WI38 (cell line): ENCODE measurements around the gene OR11A1.

Source experiments
- H3K4me3 ChIP-seq: 2 replicates; pipeline ENCODE4 v1.5.1; 2011; ENCODE audit warnings: low read depth, mild to moderate bottlenecking, control low read depth, low read length
- TF ChIP-seq, protein P1 (sequence below): IDR thresholded peaks from 2 replicates; pipeline ENCODE4 v1.5.1; 2012; ENCODE audit warnings: low read depth, mild to moderate bottlenecking, control low read depth, low read length

OR11A1 gene, protein sequence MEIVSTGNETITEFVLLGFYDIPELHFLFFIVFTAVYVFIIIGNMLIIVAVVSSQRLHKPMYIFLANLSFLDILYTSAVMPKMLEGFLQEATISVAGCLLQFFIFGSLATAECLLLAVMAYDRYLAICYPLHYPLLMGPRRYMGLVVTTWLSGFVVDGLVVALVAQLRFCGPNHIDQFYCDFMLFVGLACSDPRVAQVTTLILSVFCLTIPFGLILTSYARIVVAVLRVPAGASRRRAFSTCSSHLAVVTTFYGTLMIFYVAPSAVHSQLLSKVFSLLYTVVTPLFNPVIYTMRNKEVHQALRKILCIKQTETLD

GRCh38 chr6:29456971-29457370, at the start of gene OR11A1, which contains the start of gene OR2H1:
OR11A1 (minus strand) TSS chr6:29457071; CDS start chr6:29427641, 29,430 bp downstream.
OR2H1 (plus strand) TSS chr6:29457155; CDS start chr6:29461770, 4,615 bp downstream.
- TF ChIP-seq, protein P1, sequence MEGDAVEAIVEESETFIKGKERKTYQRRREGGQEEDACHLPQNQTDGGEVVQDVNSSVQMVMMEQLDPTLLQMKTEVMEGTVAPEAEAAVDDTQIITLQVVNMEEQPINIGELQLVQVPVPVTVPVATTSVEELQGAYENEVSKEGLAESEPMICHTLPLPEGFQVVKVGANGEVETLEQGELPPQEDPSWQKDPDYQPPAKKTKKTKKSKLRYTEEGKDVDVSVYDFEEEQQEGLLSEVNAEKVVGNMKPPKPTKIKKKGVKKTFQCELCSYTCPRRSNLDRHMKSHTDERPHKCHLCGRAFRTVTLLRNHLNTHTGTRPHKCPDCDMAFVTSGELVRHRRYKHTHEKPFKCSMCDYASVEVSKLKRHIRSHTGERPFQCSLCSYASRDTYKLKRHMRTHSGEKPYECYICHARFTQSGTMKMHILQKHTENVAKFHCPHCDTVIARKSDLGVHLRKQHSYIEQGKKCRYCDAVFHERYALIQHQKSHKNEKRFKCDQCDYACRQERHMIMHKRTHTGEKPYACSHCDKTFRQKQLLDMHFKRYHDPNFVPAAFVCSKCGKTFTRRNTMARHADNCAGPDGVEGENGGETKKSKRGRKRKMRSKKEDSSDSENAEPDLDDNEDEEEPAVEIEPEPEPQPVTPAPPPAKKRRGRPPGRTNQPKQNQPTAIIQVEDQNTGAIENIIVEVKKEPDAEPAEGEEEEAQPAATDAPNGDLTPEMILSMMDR = no peak

DNA sequence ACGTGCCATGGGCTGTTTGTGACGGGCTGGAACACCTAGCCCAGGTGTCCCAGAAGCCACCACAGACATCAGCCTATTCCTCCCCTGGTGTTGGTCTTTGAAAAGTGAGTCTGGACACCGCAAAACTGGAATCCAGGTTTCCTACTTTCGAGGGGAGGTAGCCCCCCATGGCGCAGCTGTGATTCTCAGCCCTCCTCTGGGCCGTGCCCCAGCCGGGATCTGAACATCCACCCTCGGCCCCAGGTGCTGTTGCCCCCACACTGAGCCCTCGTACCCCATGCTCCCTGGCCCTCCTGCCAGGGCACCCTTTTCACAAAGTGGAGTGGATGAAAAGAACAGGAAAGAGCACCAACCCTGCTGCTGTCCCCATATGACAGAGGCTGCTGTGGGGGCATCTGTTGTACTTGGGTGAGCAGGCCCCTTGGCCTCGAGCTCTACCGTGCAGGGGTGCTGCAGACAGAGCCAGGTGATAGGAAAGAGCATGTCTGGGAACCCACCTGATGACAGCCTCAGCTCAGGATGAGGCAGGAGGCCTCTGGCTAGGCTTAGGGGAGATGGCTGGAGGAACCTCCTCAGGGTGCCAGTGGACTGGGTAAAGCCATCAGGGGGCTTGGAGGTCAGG, 49.7 kb upstream of the OR11A1 start:
- H3K4me3 ChIP-seq = no peak overlapping the region
- TF ChIP-seq, protein P1 = no peak

More at GRCh38 chr6:29456971-29457370, at the start of gene OR11A1, which contains the start of gene OR2H1:
- no peak within 1 kb of the TSS for H3K4me3 ChIP-seq

DNA sequence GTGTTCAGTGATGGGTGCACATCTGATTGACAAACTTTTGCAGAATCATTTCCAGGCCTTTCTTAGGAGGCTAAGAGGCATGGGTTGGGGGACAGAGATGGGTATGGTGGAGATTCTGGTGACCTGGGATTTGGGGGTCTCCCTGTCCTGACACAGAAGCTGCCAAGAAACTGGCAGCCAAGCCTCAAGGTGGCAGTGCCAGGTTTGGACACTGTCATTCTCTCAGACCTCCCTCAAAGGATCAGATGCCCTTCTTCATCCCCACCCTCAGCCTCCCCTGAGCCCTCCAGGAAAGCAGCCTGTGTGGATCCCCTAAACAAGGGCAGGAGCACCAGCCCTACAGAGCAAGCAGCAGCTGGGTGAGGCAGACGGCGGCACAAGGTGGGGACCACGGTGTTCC, 48.9 kb upstream of the OR11A1 start:
- H3K4me3 ChIP-seq = no peak overlapping the region
- TF ChIP-seq, protein P1 = no peak

- TF ChIP-seq, protein P1 = no peak
- no peak overlapping the region for H3K4me3 ChIP-seq
These were observed 48.1 kb upstream of the OR11A1 start for GRCh38 chr6:29504961-29505360.

- no peak overlapping the region for H3K4me3 ChIP-seq
- TF ChIP-seq, protein P1 = no peak
These were observed 45.7 kb upstream of the OR11A1 start for GRCh38 chr6:29502597-29502996.

GRCh38 chr6:29502181-29502580, 45.3 kb upstream of the OR11A1 start:
- TF ChIP-seq, protein P1 = no peak
- H3K4me3 ChIP-seq = no peak overlapping the region

DNA sequence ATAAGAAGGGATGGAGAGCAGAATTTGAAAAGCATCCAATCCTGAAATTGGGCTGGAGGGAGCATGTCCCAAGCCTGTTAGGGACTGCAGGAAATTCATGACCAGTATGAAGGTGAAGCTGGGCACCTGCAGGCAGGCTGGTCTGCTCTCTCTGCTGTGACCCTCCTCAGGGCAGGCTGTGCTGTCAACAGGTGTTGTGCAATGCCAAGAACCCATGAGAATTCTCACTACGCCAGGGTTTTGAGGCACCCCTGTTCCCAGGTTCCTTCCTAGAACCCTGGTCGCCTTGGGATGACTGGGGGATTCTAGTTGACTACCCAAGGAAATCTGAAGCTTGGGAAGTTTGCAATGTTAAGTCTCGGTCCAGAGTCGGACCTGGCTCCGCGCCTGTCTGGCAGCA, 44.2 kb upstream of the OR11A1 start:
- TF ChIP-seq, protein P1 = no peak

More for the DNA sequence above, 44.2 kb upstream of the OR11A1 start:
- H3K4me3 ChIP-seq = no peak overlapping the region
